ENCODE measurements around the gene IQSEC3.

- no peak for TF ChIP-seq POLR2A (IDR thresholded peaks at IDR 0.05)
- no peak for TF ChIP-seq CTCF (IDR thresholded peaks at IDR 0.05)
These were observed 12.5 kb upstream of the IQSEC3 start for GRCh38 chr12:53735-54730.

All from body of pancreas (tissue), 4 donors.